ENCODE data around the gene ACBD6. TPM values are rescaled to one million over a fixed set of nuclear protein-coding genes. Genes with fewer than 3 reads are reported as not detected.

The ACBD6 gene
- total RNA-seq, 1 donor from 2014 or later = 33.4 TPM

GRCh38 chr1:180254854-180255253 lies 247.5 kb downstream of the ACBD6 start:
- no peak for DNase-seq (ENCODE audit: low spot score)
- ATAC-seq = no peak
- intact Hi-C loops (cut with DNase I) = no loop called here

DNA sequence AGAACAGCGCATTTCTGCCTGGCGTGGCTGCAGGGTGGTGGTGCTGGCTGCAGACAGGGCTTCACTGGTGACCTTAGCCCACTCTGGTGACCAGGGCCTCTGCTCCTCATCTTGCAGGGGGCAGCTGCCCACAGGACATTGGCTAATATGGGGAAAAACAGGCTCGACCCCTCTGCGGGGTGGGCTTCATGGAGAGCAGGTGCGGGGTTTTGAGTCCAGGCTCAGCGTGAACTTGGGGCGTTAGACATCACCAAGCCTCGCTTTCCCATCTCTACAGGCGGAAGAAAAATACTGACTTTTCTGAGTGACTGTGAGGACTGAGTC lies 247.9 kb downstream of the ACBD6 start:
- ATAC-seq (no peak), DNase-seq (ENCODE audit: low spot score) (no peak)
- intact Hi-C loops (cut with DNase I) = no loop called here

- intact Hi-C loops (cut with DNase I) = no loop called here
- no peak for ATAC-seq
- no peak for DNase-seq (ENCODE audit: low spot score)
Observed at GRCh38 chr1:180253585-180254495, 248.5 kb downstream of the ACBD6 start.

DNA sequence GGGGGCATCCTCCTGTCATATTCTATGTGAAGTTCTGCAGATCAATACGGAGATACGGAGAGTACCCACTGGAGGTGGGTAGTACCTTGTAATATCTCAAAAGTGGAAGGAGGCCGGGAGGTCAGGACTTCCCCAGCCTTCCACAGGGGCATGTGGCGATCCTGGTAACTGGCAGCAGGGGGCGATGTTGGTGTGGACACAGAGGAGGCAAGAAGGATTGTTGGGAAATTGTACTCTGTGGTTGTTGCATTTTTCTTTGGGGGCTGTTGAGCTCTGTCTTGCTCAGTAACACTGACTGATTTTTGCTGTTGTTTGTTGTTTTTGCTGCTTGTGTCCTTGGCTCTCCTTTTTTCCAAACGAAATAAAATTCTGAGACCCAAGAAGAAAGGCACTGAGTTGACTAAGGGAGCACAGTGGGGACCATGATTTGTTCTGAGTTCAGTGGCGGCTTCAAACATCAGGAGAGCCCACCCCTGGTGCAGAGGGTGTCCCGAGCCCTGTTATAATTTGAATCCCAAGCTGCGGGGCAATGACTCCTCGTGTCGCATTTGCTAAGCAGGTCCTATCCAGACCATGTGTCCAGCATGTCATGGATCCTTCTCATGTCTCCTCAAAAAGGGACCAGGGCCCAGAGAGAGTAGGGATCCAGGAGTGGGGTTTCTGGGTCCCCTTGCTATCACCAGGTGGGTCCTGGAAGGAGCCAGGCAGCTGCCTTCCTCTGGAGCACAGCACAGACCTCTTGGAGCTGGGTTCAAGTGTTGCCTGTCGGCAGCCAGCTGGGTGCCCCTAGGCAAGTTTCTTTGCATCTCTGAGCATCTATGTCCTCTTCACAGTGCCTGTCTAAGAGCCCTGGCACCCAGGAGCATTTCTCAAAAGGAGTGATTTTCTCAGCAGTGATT lies 249.5 kb downstream of the ACBD6 start:
- ATAC-seq = peak; percentile 54
- intact Hi-C loops (cut with DNase I) = no loop called here
- peak; percentile 84 for DNase-seq (ENCODE audit: low spot score)

DNA sequence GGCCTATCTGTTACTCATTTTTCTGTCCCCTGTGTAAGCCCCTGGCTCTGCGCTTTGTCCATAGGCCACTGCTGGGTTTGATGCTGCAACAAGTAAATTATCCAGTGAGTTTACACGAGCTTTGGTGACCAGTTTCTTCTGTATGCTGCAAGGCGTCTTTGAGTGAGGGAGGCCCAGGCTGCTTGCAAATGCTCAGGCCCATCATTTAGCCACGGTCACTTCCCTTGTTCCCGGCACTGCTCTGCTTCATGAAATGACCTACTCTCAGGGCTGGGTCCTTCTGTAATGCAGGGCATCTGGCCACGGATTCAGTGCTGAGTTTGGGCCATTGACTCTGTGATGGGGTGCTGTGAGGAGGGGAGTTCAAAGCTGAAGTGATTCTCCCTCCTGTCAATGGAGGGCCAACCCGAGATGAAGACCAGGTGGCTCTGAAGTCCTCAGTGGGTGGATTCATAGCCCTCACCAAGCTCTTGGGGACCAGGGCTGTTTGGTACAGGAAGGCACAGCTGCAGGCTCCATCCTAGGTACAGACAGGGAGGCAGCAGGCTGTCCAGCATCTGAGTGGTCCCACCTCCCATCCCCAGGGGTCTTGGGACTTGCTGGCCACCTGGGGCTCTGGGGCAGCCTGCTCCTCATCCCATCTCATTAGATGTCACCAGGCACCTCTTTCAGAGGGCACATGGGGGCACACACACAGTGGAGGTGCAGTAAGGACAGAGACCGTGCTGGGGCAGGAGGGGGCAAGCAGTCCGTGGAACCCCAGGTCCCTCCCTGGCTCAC lies 250.7 kb downstream of the ACBD6 start:
- DNase-seq (ENCODE audit: low spot score) (no peak), ATAC-seq (no peak)
- intact Hi-C loops (cut with DNase I) = no loop called here

DNA sequence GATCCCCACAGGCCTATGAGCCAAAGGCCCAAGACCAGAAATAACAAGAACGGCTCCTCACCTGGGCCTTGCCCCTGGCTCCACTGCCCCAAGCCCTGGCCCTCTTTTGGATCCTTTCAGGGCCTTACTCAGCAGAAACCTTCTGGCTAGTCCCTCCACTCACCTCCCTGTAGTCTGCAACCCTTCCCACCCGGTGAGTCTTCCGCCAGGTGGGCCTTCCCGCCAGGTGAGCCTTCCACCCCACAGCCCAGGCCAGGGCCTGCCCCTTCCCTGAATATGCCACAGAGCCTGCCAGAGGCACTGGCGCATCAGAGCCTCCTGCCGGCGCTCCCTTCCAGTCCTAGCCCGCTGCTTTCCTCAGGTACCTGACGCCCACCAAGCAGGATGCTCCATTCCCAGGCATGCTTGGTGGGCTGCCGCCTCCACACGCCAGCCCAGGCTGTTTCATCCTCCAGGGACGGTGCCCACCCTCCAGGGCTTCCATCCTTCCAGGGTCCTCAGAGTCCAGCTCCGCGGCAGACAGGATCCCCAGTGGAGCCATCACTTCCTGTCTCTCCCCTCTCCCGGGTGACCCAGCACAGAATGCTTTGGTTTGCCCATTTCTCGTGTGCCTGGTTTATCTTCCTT lies 251.4 kb downstream of the ACBD6 start:
- ATAC-seq (no peak), DNase-seq (ENCODE audit: low spot score) (no peak)
- intact Hi-C loops (cut with DNase I) = no loop called here

DNA sequence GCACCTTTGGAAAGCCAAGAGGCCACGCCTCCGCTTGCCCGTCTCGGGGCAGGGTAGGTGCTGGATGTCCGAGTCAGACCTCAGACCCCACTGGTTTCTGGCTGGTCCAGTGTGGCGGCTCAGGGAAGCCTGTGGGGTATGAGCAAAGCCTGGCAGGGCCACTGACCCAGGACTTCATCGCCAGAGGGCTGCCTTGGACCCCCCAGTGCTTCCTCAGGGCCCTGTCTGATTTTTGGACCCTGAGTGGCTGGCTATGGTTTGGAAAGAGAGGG lies 251.9 kb downstream of the ACBD6 start:
- ATAC-seq (no peak), DNase-seq (ENCODE audit: low spot score) (no peak)
- intact Hi-C loops (cut with DNase I) = no loop called here

DNA sequence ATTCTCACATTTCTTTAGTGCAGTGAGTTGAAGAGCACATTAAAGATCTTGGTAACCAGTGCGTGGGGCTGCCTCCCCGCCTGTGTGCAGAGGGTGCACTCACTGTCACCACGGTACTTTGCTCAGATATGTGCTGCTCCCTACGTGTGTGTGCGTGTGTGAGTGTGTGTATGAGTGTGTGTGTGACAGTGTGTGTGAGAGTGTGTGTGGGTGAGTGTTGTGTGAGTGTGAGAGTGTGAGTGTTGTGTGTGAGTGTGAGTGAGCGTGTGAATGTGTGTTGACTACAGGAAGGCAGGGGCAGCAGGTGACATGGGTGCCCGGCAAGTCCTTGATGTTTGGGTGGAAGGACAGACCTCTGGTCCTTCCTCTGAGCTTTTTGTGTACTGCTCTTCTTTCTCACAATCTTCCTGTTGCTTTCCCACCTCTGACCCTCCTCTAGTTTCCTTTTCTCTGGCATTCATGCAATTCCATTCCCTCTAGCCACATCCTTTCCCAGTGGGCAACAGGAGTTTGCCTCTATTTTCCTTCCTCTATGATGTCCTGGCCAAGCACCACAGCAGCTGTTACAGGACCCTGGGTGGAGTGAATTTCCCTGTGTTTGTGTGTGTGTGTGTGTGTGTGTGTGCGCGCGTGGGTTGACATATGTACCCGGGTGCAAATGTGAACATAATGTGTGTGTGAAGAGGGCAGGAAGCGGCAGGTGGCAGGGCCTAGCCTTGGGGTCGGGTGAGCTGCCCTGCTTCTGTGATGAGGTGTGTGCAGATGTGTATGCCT lies 252.5 kb downstream of the ACBD6 start:
- DNase-seq (ENCODE audit: low spot score) (no peak), ATAC-seq (no peak)
- intact Hi-C loops (cut with DNase I) = no loop called here

- intact Hi-C loops (cut with DNase I) = no loop called here
- ATAC-seq (no peak), DNase-seq (ENCODE audit: low spot score) (no peak)
Observed at GRCh38 chr1:180248731-180249681, 253.4 kb downstream of the ACBD6 start.

DNA sequence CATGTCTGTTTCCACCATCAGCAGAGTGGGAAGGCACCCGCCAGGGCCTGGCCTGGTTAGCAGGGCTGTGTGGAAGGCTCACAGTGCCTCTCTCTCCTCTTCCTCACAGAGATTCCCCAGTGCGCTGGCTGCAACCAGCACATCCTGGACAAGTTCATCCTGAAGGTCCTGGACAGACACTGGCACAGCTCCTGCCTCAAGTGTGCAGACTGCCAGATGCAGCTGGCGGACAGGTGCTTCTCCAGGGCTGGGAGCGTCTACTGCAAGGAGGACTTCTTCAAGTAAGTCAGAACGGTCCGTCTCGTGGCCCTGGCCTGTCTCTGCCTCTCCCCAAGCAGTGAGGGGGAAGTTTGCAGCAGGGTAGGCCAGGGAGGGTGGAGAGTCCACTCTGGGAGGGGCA lies 254.2 kb downstream of the ACBD6 start:
- DNase-seq (ENCODE audit: low spot score) (no peak), ATAC-seq (no peak)
- intact Hi-C loops (cut with DNase I) = no loop called here

- no peak for ATAC-seq
Observed at GRCh38 chr1:180247580-180247979, 254.8 kb downstream of the ACBD6 start.

DNA sequence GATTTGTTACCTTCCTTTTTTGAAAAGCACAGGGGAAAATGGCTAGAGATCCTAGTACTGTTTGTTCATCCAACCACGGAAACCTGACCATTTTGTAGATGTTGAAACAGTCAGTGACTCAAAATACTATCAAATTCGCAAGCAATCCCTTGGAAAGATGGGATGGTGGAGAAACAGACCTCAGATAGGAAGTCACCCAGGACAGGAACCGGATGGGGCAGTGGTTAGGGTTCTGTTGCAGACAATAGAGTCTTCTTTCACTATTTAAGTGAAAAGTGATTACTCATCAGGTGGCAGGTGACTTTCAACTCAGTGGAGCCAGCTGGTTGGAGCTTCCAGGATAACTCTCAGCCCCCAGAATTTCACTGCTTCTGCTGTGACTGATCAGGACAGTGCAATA lies 255.3 kb downstream of the ACBD6 start:
- DNase-seq (ENCODE audit: low spot score) = no peak
- intact Hi-C loops (cut with DNase I) = no loop called here
- ATAC-seq = no peak

More at GRCh38 chr1:180247580-180247979, 254.8 kb downstream of the ACBD6 start:
- no peak for DNase-seq (ENCODE audit: low spot score)
- intact Hi-C loops (cut with DNase I) = no loop called here

- intact Hi-C loops (cut with DNase I) = no loop called here
- ATAC-seq = no peak
- DNase-seq (ENCODE audit: low spot score) = no peak
Observed at GRCh38 chr1:180246579-180246978, 255.8 kb downstream of the ACBD6 start.

DNA sequence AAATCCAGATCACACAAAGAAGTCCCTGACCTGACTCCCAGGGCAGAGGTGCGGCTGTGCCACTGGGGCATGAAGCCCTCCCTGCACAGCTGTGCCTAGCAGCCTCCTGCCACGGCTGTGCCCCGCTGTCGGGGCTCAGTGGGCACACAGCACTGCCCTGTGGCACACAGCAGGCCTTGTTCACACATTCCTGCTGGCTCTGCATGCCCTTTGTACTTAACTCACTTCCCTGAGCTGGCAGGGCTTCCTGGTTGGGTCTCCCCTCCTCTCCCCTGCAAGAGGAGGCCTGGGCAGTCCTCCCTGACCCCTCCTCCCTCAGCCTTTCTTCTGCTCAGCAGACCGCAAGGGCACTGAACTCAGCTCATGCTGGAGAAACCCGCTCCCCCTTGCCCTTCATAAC lies 257.5 kb downstream of the ACBD6 start:
- intact Hi-C loops (cut with DNase I) = no loop called here
- no peak for DNase-seq (ENCODE audit: low spot score)
- no peak for ATAC-seq

DNA sequence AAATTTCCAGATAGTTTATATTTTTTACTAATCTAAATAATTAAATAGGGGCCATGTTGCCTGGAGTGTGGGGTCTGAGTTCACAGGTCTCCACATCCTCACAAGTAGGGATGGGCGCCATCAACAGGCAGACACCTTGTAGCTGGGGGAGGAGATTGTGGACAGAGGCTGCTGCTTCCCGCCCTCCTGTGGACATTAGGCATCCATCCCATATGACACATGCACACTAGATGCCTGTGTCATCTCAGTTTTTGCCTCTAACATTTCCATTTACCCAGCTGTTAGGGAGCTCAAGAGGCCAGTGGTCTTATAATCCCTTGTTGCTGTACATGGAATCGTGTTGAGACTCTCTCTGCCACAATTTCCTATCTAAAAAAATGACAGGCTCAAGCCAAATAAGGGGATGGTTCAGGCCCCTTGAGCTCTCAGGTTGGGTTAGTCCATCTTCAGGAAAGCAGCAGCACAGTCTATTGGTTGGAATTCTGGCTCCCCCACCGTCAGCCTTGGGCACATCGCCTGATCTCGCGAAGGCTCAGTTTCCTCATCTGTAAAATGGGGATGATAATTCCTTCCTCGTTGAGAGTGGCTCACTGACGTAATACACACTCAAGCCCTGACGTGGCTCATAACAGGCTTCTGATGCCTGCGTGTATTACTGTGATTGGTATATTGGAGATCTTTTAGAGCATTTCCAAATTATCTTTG lies 258.7 kb downstream of the ACBD6 start:
- intact Hi-C loops (cut with DNase I) = no loop called here
- DNase-seq (ENCODE audit: low spot score) (no peak), ATAC-seq (no peak)

DNA sequence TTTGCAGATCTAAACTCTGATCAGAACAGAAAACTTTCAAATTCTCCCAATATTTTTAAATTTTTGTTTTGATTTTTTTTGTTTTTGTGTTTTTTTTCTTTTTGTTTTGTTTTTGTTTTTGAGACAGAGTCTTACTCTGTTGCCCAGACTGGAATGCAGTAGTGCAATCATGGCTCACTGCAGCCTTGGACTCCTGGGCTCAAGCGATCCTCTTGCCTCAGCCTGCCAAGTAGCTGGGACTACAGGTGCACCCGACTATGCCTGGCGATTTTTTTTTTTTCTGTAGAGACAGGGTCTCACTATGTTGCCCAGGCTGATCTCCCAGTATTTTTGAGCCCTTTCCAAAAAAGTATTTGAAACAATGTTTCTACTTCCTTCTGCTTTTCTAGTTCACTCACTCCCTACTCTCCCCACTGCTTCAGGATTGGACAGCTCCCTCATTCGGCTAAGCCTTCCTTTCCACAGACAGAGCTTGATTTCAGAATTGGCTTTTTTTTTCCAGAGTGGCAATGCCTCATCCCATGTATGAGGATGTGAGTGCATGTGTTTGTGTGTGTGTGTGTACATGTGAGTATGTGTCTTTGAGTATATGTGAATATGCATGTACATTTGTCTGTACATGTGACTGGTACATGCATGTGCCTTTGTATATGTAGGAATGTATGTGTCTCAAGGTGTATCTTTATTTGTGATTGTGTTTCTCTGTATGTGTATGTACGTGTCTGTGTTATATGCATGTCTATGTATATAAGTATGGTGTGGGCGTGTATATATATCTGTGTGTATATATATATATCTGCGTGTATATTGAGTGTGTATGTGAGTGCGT lies 260.4 kb downstream of the ACBD6 start:
- ATAC-seq (no peak), DNase-seq (ENCODE audit: low spot score) (no peak)
- intact Hi-C loops (cut with DNase I) = no loop called here
